ENCODE results near the gene LRP4.

Gene LRP4

DNA sequence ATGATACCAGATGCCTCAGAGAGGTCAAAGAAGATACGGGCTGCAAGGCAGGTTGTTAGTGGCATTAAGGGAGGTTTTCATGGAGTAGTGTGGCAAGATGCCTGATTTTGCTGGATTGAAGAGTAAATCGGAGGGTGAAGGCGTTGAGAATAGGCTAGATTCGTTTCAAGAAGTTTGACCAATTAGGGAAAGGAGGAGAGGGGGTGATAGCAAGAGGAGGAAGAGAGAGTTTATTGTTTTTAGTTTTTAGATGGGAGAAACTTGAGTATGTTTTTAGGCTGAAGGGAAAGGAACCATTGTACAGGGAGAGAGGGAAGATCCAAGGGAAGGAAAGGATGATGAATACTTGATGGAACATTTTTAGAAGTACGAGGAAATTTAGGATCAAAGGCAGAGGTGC lies 34.7 kb upstream of the LRP4 start:
- no peak overlapping the region for H3K4me3 ChIP-seq (ENCODE audit: low read depth, low read length)
- TF ChIP-seq ZNF37A (tag by site-specific recombination; IDR thresholded peaks at IDR 0.05) (no peak), PRDM1 (tag by site-specific recombination; IDR thresholded peaks at IDR 0.05) (peak; percentile 84), ZNF621 (tag by site-specific recombination; IDR thresholded peaks at IDR 0.05) (no peak)
- CTCF ChIA-PET: interaction anchor here (0.6 to 0.7 kb wide), 2 partner anchors 33 to 988 kb away, joined by 3 read pairs; no protein-coding TSS in a partner anchor
- H3K9me3 ChIP-seq (ENCODE audit: control insufficient read depth, insufficient read depth, low read depth, low read length): no peaks in the 10 kb centered on the region
- H3K36me3 ChIP-seq (ENCODE audit: control insufficient read depth in 2 of 2, insufficient read depth in 1 of 2, low read length in 2 of 2): no peaks in the 10 kb centered on the region; a peak in 1 of 3 replicates
- POLR2A ChIA-PET: no interaction called here
- no peak overlapping the region for H3K27ac ChIP-seq (ENCODE audit: extremely low read depth, low read depth, low read length)
- H3K4me1 ChIP-seq (ENCODE audit: control insufficient read depth, insufficient read depth, low read length): peaks cover 2% of the 10 kb centered on the region

DNA sequence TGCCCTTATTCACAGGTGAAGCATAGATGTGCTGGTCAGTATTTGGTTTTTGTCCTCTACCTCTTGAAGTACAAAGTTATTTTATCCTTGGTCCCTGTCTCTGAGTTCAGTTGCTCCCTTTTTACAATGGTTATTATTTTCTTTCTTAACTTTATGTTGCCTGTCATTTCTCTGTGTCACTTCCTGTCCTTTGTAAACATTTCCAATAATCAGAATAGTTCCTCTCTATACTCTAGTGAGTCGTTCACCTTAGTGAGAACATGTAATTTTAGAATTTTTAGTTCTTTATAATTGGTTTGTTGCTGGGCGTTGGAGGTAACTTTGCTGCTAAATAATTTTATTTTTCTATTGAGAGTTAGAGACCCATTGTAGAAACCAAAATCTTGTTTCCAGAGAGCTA lies 34.2 kb upstream of the LRP4 start:
- ChIA-PET CTCF (interaction anchor here (0.7 to 1.1 kb wide), 2 partner anchors 201 to 987 kb away, joined by 3 read pairs; no protein-coding TSS in a partner anchor), POLR2A (no interaction called here)
- Histone ChIP-seq H3K4me3 (ENCODE audit: low read depth, low read length) (no peak overlapping the region), H3K36me3 (ENCODE audit: control insufficient read depth in 2 of 2, insufficient read depth in 1 of 2, low read length in 2 of 2) (no peaks in the 10 kb centered on the region; a peak in 1 of 3 replicates), H3K4me1 (ENCODE audit: control insufficient read depth, insufficient read depth, low read length) (peaks cover 7% of the 10 kb centered on the region), H3K9me3 (ENCODE audit: control insufficient read depth, insufficient read depth, low read depth, low read length) (no peaks in the 10 kb centered on the region), H3K27ac (ENCODE audit: extremely low read depth, low read depth, low read length) (no peak overlapping the region)
- TF ChIP-seq ZBTB20 (tag by site-specific recombination; IDR thresholded peaks at IDR 0.05) (no peak), EGR2 (tag by site-specific recombination; IDR thresholded peaks at IDR 0.05; ENCODE audit: low read depth) (no peak), IKZF3 (tag by site-specific recombination; IDR thresholded peaks at IDR 0.05) (no peak), ZNF138 (tag by site-specific recombination; IDR thresholded peaks at IDR 0.05; ENCODE audit: borderline replicate concordance) (no peak), ZNF521 (tag by site-specific recombination; IDR thresholded peaks at IDR 0.05) (no peak), ZNF112 (tag by site-specific recombination; IDR thresholded peaks at IDR 0.05) (no peak)
- TF ChIP-seq, protein P1, sequence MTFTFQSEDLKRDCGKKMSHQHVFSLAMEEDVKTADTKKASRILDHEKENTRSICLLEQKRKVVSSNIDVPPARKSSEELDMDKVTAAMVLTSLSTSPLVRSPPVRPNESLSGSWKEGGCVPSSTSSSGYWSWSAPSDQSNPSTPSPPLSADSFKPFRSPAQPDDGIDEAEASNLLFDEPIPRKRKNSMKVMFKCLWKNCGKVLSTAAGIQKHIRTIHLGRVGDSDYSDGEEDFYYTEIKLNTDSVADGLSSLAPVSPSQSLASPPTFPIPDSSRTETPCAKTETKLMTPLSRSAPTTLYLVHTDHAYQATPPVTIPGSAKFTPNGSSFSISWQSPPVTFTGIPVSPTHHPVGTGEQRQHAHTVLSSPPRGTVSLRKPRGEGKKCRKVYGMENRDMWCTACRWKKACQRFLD (tag by site-specific recombination; IDR thresholded peaks at IDR 0.05): no peak
- TF ChIP-seq, protein P2, sequence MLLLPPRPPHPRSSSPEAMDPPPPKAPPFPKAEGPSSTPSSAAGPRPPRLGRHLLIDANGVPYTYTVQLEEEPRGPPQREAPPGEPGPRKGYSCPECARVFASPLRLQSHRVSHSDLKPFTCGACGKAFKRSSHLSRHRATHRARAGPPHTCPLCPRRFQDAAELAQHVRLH (tag by site-specific recombination; IDR thresholded peaks at IDR 0.05): no peak
- TF ChIP-seq, protein P3, sequence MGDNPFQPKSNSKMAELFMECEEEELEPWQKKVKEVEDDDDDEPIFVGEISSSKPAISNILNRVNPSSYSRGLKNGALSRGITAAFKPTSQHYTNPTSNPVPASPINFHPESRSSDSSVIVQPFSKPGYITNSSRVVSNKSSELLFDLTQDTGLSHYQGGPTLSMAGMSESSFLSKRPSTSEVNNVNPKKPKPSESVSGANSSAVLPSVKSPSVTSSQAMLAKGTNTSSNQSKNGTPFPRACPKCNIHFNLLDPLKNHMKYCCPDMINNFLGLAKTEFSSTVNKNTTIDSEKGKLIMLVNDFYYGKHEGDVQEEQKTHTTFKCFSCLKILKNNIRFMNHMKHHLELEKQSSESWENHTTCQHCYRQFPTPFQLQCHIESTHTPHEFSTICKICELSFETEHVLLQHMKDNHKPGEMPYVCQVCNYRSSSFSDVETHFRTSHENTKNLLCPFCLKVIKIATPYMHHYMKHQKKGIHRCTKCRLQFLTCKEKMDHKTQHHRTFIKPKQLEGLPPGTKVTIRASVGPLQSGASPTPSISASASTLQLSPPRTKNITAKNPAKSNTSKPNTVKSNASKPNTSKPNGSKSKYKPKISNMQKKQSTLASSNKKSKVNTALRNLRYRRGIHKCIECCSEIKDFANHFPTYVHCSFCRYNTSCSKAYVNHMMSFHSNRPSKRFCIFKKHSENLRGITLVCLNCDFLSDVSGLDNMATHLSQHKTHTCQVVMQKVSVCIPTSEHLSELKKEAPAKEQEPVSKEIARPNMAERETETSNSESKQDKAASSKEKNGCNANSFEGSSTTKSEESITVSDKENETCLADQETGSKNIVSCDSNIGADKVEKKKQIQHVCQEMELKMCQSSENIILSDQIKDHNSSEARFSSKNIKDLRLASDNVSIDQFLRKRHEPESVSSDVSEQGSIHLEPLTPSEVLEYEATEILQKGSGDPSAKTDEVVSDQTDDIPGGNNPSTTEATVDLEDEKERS (tag by site-specific recombination; IDR thresholded peaks at IDR 0.05): no peak

DNA sequence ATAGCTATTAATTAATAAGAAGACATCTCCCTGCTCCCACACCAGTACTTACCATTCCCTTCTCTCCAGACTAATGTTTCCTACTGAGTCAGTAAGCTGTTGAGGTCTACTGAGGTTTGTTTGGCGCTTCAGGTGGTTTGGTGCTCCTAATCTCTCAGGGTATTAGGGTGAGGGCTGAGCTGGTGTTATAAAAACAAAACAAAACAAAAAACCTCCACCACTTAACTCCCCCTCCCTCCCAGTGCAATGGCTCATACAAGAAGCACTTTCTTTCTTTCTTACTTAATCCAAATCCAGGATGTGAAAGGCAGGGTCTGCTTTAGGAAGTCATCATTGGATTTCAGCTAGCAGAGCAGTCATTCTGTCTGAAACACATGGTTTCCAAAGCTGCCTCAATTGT lies 33.5 kb upstream of the LRP4 start:
- CTCF ChIA-PET: interaction anchor here (1.1 kb wide), 1 partner anchor 201 kb away, joined by 3 read pairs; no protein-coding TSS in a partner anchor
- no peaks in the 10 kb centered on the region for H3K9me3 ChIP-seq (ENCODE audit: control insufficient read depth, insufficient read depth, low read depth, low read length)
- no peaks in the 10 kb centered on the region; a peak in 1 of 3 replicates for H3K36me3 ChIP-seq (ENCODE audit: control insufficient read depth in 2 of 2, insufficient read depth in 1 of 2, low read length in 2 of 2)
- H3K4me3 ChIP-seq (ENCODE audit: low read depth, low read length): no peak overlapping the region
- H3K4me1 ChIP-seq (ENCODE audit: control insufficient read depth, insufficient read depth, low read length): peaks cover 14% of the 10 kb centered on the region
- H3K27ac ChIP-seq (ENCODE audit: extremely low read depth, low read depth, low read length): no peak overlapping the region
- POLR2A ChIA-PET: interaction anchor here (0.6 kb wide), 2 partner anchors 13 to 33 kb away, joined by 3 to 5 read pairs; no protein-coding TSS in a partner anchor
- TF ChIP-seq, protein P4, sequence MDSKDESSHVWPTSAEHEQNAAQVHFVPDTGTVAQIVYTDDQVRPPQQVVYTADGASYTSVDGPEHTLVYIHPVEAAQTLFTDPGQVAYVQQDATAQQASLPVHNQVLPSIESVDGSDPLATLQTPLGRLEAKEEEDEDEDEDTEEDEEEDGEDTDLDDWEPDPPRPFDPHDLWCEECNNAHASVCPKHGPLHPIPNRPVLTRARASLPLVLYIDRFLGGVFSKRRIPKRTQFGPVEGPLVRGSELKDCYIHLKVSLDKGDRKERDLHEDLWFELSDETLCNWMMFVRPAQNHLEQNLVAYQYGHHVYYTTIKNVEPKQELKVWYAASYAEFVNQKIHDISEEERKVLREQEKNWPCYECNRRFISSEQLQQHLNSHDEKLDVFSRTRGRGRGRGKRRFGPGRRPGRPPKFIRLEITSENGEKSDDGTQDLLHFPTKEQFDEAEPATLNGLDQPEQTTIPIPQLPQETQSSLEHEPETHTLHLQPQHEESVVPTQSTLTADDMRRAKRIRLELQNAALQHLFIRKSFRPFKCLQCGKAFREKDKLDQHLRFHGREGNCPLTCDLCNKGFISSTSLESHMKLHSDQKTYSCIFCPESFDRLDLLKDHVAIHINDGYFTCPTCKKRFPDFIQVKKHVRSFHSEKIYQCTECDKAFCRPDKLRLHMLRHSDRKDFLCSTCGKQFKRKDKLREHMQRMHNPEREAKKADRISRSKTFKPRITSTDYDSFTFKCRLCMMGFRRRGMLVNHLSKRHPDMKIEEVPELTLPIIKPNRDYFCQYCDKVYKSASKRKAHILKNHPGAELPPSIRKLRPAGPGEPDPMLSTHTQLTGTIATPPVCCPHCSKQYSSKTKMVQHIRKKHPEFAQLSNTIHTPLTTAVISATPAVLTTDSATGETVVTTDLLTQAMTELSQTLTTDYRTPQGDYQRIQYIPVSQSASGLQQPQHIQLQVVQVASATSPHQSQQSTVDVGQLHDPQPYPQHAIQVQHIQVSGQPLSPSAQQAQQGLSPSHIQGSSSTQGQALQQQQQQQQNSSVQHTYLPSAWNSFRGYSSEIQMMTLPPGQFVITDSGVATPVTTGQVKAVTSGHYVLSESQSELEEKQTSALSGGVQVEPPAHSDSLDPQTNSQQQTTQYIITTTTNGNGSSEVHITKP (tag by site-specific recombination; IDR thresholded peaks at IDR 0.05): peak; percentile 28; the same call in 1 of the 2 replicates
- TF ChIP-seq ZSCAN16 (tag by site-specific recombination; IDR thresholded peaks at IDR 0.05) (no peak), FEZF1 (tag by site-specific recombination; IDR thresholded peaks at IDR 0.05) (no peak), ZXDB (tag by site-specific recombination; IDR thresholded peaks at IDR 0.05) (no peak), ZNF23 (tag by site-specific recombination; IDR thresholded peaks at IDR 0.05; ENCODE audit: borderline replicate concordance) (no peak), OSR2 (tag by site-specific recombination; IDR thresholded peaks at IDR 0.05) (peak; percentile 59), GLIS2 (tag by site-specific recombination; IDR thresholded peaks at IDR 0.05) (no peak), ZNF10 (tag by site-specific recombination; IDR thresholded peaks at IDR 0.05) (no peak), ZNF624 (tag by site-specific recombination; IDR thresholded peaks at IDR 0.05) (no peak)
- TF ChIP-seq, protein P5, sequence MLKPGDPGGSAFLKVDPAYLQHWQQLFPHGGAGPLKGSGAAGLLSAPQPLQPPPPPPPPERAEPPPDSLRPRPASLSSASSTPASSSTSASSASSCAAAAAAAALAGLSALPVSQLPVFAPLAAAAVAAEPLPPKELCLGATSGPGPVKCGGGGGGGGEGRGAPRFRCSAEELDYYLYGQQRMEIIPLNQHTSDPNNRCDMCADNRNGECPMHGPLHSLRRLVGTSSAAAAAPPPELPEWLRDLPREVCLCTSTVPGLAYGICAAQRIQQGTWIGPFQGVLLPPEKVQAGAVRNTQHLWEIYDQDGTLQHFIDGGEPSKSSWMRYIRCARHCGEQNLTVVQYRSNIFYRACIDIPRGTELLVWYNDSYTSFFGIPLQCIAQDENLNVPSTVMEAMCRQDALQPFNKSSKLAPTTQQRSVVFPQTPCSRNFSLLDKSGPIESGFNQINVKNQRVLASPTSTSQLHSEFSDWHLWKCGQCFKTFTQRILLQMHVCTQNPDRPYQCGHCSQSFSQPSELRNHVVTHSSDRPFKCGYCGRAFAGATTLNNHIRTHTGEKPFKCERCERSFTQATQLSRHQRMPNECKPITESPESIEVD (tag by site-specific recombination; IDR thresholded peaks at IDR 0.05): peak; percentile 40; the same call in 1 of the 2 replicates

Measured in HEK293 (cell line).